22Rv1 (cell line): Measurements from ENCODE around the gene KIF3A.

Experiments
- H3K27ac ChIP-seq: fragments of 450-650 bp; 2 replicates; pipeline ENCODE4 v1.5.1; 2017
- ZFX ChIP-seq: fragments of 450-650 bp; IDR thresholded peaks from 2 replicates; pipeline ENCODE4 v1.6.1; 2017; ENCODE audit warnings: antibody characterized with exemption, borderline replicate concordance
- TF ChIP-seq, protein P1 (sequence below): fragments of 450-650 bp; IDR thresholded peaks from 2 replicates; pipeline ENCODE4 v1.5.1; 2017; ENCODE audit warnings: mild to moderate bottlenecking

KIF3A gene

DNA sequence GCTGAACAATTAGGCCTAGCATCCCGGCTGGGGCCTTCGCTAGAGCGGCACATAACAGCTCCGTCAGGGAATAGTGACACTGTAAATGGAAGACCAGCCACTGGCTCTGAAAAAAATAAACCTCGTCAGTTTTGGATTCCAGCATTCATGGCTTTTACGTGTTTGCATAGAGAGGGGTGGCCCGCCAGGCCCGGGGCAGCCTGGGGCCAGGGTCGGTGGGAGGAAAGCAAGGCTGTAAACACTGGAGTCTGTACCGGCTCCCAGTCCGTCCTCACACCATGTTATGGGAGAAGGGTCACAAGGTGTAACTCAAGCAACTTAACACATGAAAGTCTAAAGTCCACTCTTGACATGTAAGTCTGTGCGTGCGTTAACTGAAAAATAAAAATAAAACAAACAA lies 21.1 kb upstream of the KIF3A start:
- TF ChIP-seq ZFX, result no peak
- TF ChIP-seq, protein P1, sequence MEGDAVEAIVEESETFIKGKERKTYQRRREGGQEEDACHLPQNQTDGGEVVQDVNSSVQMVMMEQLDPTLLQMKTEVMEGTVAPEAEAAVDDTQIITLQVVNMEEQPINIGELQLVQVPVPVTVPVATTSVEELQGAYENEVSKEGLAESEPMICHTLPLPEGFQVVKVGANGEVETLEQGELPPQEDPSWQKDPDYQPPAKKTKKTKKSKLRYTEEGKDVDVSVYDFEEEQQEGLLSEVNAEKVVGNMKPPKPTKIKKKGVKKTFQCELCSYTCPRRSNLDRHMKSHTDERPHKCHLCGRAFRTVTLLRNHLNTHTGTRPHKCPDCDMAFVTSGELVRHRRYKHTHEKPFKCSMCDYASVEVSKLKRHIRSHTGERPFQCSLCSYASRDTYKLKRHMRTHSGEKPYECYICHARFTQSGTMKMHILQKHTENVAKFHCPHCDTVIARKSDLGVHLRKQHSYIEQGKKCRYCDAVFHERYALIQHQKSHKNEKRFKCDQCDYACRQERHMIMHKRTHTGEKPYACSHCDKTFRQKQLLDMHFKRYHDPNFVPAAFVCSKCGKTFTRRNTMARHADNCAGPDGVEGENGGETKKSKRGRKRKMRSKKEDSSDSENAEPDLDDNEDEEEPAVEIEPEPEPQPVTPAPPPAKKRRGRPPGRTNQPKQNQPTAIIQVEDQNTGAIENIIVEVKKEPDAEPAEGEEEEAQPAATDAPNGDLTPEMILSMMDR, result no peak
- H3K27ac ChIP-seq, result peak overlapping the region; percentile 67

DNA sequence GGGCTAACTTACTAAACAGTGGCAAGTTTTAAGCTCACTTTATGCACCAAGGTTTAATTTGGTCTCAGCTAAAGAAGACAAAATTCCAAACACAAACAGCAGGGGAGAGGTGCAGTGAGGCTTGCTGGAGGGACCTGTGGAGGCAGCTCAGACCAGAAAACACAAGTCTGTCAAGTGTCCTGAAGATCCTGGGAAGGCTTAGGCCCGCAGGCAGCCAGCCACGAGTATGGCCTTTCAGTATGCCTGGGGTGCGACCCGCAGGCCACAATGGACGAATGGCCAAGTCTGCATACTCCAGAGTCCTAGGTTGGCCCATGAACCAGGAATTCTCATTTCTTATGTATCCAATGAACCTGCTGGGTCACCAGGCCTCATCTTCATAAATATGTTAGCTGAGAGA lies 19.2 kb upstream of the KIF3A start:
- H3K27ac ChIP-seq, result no peak overlapping the region
- TF ChIP-seq, protein P1, result no peak
- TF ChIP-seq ZFX, result no peak

DNA sequence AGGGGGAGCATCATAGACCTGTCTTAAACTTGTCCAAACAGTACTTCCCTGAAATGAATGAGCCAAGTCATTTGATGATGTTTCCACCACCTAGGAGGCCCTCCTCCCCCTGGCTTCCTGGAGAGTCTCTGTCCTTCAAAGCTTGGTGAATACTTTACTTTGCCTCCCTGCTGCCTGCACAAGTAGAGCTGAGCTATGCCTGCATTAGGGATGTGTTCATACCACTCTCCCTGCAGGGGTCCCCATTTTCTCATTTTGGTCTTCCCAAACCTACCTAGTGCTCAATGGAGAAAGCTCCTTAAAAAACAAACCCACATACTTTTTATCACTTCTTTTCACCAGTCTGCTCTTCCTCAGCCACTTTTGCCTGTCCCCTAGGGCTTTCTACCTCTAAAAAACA lies 17.6 kb upstream of the KIF3A start:
- H3K27ac ChIP-seq, result no peak overlapping the region
- TF ChIP-seq ZFX, result no peak
- TF ChIP-seq, protein P1, result no peak

DNA sequence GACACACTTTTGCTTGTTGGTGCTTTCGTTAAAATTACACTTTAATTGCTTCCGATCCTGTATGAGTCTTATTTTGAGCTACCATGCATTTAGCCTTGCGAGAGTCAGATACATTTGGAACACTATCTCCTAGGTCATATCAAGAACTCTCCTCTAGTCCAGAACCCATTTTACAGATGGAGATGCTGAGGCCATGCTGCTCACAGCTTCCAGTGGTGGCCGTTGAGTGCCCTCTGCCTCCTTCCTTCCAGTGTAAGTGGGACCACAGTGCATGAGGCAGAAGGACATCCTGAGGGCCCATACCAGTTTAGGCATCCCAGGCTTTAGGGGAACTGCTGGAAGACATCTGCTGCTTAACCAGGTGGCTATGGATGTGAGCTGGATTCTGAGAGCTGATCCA lies 16.8 kb upstream of the KIF3A start:
- TF ChIP-seq, protein P1, result no peak
- no peak for TF ChIP-seq ZFX
- H3K27ac ChIP-seq, result no peak overlapping the region

DNA sequence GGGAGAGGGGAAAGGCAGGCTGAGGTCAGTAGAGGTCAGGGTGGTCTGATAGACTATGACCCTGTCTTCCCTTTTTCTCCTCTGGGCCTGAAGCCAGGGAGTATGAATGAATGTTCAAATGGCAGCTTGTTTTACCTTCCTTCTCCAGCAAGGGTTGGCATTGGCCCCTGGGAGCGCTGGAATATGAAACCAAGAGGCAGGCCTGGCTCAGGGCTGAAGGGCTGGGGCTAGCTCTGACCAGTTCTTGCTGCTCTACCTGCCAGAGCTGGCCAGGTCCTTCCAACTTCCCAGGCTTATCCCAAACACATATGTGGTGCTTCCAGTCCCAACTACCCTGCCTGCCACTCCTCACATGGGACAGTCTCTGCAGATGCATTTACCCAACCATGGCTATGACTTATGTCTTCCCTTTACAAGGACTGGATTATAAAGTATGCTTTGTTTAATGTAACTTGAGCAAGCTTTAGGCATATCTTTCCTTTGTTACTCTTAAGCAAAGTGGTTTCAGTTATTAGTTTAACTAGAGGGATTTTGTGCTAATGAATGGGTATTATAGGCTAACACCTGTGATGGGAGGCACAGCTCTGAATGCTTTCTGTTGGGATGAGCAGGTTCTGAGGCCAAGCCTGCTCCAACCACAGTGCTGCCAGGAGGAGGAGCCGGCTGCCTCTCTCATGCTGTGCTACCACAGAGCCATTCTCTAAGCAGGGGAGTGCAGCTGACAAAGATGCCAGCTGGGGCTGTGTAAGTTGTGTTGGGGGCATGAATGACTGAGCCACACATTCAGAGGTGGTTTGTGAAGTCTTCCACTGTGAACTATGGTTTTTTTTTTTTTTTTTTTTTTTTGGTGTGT lies 16.0 kb upstream of the KIF3A start:
- no peak overlapping the region for H3K27ac ChIP-seq
- TF ChIP-seq, protein P1, result no peak
- no peak for TF ChIP-seq ZFX

DNA sequence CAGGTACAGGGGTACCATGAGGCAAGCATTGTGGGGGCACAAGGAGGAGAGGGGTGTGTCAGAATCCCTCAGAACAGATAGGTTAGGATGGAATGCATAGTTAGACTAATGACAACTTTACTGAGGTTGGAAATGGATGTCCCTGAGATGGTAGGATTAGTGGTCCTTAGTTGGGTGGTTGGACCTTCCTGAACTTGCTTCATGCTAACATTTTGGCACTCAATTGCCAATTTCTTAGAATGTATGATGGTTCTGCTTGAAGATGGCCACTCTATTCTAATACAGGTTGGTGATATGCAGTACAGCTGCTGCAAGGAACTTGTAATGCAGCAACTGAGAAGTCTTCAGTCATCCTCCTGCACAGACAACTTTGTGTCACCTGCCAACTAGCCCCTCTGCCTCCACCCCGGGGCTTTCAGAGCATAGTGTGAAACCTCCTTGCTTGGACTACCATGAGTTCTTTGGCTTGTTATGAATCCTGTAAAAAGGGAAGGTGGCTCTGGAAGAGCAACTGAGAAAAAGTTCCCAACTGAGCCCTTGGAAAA lies 15.3 kb upstream of the KIF3A start:
- no peak overlapping the region for H3K27ac ChIP-seq
- TF ChIP-seq ZFX, result no peak

DNA sequence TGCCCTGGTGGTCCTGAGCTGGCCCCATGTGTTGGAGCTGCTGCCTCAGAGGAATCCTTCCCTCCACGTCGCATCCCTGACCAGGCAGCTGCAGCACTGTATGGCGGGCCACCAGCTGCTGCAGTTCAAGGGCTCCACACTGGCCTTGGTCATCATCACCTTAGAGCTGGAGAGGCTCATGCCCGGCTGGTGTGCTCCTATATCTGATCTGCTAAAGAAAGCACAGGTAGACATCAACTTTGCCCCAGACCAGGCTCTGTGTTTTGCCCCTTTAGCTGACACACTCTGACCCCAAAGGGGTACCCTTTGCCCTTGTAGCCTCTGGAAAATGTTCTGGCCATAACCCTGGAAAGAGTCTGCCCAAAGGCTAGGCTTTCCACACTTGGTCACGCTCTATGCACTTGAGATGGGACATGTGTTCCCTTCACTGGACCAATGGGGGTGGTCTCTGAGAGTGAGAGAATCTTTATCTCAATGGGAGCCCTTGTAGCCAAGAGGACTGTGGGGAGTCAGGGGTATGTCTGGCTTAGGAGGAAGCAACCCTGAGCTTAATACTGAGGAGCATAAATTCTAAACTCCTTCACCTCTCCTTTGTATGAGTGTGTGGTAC lies 14.7 kb upstream of the KIF3A start:
- TF ChIP-seq, protein P1, result no peak
- no peak overlapping the region for H3K27ac ChIP-seq
